Head of caudate nucleus (tissue), 42 donors: ENCODE results near the gene AIDA.
"Not testable (repeated sequence)": the region's sequence is repeated elsewhere in the genome, so short reads cannot be mapped to it uniquely, and the experiment has no call there.

ENCODE experiments used
- DNase-seq, 42 donors: peaks; one replicate each; pipeline versions ENCODE4 v3.0.0 to v3.0.0-alpha.2; 2020 to 2021; ENCODE audit warnings: mixed read lengths in 7 of 42
- intact Hi-C: fragments of 100-400 bp; cut with DNase I; formaldehyde crosslinking; loops from one replicate; pipeline ENCODE4 v1.15.0; 2022

Gene AIDA, protein sequence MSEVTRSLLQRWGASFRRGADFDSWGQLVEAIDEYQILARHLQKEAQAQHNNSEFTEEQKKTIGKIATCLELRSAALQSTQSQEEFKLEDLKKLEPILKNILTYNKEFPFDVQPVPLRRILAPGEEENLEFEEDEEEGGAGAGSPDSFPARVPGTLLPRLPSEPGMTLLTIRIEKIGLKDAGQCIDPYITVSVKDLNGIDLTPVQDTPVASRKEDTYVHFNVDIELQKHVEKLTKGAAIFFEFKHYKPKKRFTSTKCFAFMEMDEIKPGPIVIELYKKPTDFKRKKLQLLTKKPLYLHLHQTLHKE

DNA sequence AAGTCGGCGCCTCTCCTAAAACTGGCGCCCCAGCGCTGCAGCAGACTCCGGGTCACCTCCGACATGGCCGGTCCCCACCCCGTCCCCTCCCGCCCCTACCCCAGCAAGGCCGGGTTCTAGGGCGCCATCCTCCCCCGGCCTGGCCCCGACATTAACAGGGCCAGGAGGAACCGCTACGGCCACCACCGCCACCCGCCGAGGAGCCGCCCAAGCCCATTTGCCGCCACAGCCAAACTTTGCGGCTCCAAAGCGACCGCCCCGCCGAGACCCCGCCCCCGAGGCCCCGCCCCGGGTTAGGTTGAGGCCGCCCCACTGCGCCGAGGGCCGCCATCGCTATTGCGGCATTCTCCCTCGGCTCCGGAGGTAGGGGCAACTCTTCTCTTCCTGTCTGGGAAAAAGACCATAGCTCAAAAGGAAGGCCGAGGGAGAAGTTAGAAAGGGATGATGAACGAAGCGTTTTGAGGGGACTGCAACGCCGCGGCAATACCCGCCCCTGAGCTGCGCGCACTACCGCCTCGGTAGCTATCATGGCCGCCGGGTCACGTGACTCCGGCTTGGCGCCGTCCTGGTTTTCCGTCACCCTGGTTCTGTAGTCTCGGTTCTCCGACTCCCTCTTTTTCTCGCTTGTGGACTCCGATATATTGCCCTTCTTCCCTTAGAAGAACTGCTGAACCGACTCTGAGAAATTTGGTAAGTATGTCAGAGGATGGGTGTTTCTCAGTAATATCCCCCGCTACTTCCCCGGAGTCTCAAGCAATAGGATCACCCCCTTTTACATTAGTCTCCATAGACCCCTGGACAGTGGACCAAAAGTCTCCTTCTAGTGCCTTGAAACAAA, at the start of gene AIDA, which contains the start of gene BROX:
Gene AIDA, minus strand, starts transcription at position 239 of the 838 bp plus-strand sequence. Its CDS starts 174 bp downstream, at position 65.
Gene BROX, plus strand, starts transcription at position 312 of the 838 bp plus-strand sequence. CDS start 3,136 bp downstream, outside the sequence.
- peak; percentile 84 to 98 (median 96) for DNase-seq
- intact Hi-C loops, result loop anchor here (10.0 kb wide), 2 partner anchors 68 to 248 kb away; no protein-coding TSS in a partner anchor

DNA sequence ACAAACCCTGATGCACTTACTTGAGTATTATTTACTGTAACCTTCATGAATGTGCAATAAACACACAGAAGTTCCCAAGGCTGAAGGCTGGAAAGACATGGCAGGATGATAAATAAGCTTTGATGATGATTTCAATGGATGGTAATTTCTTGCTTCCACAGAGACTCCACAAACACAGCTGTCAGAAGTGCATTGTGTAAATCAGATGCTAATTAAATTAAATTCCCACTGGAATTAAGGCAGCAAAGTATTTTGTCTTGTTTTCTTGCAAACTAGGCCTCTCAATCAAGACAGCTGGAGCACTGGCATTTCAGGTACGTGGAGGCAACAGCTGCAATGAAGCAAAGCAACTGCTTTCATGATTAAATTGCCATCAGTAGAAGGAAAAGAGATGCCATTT, 48.8 kb upstream of the AIDA start:
- no peak for DNase-seq
- intact Hi-C loops, result no loop called here

DNA sequence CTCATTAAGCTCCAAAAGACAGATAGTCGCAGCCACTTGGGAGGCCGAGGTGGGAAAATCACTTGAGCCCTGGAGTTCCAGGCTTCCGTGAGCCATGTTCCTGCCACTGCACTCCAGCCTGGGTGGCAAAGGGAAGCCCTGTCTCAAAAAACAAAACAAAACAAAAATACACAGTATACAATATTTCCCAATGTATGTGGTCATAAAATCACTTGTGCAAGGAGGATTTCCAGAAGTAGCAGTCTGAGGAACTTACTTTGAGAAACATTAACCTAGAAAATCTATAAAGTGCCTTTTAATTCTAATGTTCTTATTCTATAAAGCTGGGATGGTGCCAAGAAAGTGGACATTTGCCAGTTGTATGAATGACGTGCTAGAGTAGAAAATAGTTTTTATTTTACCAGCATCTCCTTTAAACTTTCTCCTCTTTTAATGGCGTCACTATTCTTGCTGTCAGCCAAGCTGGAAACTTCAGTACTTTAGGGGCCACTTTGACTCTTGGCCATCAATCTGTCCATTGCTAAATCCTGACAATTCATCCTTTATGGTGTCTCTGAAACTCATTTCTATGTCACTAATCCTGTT, 47.3 kb upstream of the AIDA start:
- intact Hi-C loops, result no loop called here

DNA sequence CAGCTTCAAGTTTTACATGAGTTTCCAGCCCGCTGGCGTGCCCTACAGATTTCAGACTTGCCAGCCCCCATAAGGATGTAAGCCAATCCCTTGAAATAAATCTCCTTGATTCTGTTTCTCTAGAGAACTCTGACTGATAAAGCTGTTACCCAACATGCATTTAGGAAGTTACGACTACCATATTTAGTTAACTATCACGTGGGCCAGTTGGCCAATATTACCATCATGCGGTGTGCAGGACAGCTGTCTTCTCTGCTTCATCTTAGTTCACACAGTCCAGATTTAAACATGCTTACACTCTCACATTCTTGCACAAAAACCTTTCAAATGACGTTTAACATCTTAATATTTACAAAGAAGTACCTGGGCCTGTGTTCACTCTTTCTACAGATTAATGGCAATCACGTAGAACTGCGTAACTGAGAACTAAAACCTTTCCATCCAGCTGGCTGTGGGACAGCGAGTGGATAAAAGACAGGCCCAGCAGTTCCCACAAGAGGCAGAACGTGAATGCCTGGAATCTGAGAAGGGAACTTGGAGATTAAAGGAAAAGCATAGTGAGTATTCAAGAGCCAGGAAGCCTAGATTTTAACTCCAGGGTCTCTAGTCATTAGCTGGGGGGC, 45.5 kb upstream of the AIDA start:
- intact Hi-C loops, result no loop called here
- peak in 1 of 42 donors; percentile 29 for DNase-seq

More for the DNA sequence above, 47.3 kb upstream of the AIDA start:
- DNase-seq, result no peak

- intact Hi-C loops, result no loop called here
- peak in 28 of 42 donors; percentile 25 to 70 (median 45) for DNase-seq
Observed at GRCh38 chr1:222754366-222755139, 42.3 kb upstream of the AIDA start.

GRCh38 chr1:222751255-222751654, 39.0 kb upstream of the AIDA start:
- intact Hi-C loops, result no loop called here

DNA sequence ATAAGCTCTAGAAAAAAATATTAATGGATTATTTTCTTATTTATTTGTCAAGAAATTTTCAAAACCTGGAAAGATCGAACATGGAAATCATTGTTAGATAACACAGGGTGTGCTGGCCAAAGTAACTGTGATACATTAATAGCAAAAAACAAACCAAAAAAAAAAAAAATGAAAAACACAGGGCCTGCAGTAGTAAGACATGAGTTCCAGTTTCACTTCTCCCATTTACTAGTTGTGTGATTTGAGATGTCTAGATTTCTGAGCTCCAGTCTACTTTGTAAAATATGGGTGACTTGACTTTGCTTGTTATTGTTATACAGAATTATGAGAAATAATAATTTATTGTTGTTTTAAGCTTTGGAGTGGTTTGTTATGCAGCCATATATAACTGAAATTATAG, 38.4 kb upstream of the AIDA start:
- intact Hi-C loops, result no loop called here
- DNase-seq, result no peak

More at GRCh38 chr1:222751255-222751654, 39.0 kb upstream of the AIDA start:
- no peak for DNase-seq

DNA sequence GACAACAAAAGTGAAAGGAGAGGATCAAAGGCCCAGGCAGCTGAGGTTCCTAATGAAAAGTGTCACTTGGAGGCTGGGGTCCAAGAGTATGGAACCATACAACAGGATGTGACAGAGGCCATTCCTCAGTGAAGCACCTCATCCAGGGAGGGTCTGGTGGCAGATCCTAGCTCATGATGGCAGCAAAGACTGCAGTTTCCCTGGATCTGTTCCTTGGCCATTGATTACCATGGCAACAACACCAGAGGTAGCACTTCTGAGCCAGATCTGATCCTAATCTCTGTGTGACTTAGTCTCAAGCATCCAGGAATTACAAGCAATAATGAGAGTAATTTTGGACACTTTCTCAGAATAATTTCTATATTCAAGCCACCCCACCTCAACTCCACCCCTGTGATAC, 37.6 kb upstream of the AIDA start:
- intact Hi-C loops, result no loop called here
- no peak for DNase-seq

GRCh38 chr1:222741630-222742457, 29.6 kb upstream of the AIDA start:
- DNase-seq, intact Hi-C loops: not testable (repeated sequence)

- DNase-seq, result no peak
Observed at GRCh38 chr1:222739929-222740328, 27.6 kb upstream of the AIDA start.

DNA sequence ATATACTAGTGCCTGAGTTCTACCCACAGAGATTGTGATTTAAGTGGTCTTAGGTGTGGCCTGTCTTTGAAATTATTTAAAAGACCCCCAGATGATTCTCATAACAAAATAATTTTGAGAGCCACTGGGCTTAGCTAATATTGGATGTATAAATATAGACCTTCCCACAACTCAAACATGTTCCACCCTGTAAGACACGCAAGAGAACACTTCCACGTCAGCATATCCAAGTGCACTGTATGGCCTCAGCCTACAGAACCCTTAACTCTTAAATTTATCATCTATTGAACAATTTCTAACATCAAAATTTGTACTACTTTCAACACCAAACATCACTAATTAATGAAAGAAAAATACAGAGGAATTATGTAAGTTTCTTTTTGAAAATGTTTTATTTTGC, 27.2 kb upstream of the AIDA start:
- DNase-seq, result no peak
- intact Hi-C loops, result no loop called here

More at GRCh38 chr1:222739929-222740328, 27.6 kb upstream of the AIDA start:
- intact Hi-C loops, result no loop called here

- intact Hi-C loops, result no loop called here
- DNase-seq, result peak in 3 of 42 donors; percentile 10 to 27 (median 23)
Observed at GRCh38 chr1:222736972-222737371, 24.7 kb upstream of the AIDA start, which contains the start of gene FAM177B. FAM177B (plus strand) TSS chr1:222737202; CDS start chr1:222746546, 9,344 bp downstream.

DNA sequence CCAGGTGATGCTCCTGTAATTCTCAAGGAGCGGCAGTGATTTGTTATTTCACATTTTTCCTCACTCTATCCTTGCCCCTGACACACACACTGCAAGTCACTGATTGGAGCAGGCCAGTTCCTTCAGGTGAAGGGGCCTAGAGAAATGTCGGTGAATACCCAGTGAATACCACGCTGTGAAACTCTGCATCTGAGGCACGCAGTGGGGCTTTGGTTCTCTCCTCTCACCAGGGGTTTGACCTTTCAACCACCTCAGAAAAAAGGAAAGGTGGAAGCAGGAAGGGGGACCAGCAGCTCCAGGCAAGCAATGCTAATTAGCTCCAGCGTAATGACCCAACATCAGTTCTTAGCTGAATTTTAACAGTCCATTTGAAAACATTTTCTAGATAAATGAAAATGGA, 24.2 kb upstream of the AIDA start:
- intact Hi-C loops, result no loop called here
- DNase-seq, result no peak

DNA sequence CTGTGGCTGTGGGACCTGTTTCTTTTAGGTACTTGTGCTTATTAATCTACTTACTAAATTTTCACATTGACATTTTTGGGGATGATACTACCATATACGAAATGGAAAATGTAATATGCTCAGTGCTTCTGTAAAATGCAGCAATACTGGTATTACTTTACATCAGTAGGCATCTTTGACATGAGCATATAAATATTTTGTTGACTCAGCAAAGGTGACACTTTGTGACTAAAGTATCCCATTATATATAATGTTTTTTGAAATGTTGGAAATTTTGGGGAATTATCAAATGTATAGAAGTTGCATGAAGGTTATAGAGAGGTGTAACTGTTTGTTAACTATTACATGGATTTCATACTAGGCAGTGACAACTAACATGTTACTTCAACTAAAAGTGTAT, 22.4 kb upstream of the AIDA start:
- no peak for DNase-seq
- intact Hi-C loops, result no loop called here

DNA sequence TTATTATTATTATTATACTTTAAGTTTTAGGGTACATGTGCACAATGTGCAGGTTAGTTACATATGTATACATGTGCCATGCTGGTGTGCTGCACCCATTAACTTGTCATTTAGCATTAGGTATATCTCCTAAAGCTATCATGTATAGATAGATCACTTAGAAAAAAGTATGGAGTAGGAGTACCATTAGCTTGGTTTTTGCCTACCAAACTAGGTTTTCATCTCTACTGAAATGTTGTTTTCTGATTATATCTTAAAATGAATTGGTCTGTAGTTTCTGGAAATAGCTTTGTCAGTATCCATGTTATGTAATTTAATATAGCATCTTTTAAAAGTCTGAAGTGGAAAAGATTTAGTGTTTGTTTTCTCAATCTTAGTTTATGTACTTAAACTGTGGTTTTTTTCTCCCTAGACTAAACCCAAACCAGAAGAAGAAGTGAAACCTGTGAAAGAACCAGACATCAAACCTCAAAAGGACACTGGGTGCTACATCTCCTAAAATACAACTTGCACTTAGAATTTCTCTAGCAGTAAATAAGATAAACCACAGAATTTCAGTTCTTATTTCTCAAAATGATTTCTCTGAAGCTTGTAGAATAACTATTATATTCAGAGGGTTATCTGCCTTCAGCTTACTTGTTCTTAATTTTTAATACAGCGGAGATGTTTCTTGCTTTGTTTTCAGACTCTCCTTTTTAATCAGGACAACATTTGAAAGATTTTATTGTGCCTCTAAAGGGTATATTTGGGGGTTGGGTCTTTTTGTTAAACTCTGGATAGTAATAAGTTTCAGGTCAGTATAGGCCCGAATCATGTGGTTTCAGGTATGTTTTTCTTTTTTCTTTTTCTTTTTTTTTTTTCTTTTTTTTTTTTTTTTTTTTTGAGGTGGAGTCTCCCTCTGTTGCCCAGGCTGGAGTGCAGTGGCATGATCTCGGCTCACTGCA, 20.2 kb upstream of the AIDA start:
- intact Hi-C loops, result no loop called here
- no peak for DNase-seq

DNA sequence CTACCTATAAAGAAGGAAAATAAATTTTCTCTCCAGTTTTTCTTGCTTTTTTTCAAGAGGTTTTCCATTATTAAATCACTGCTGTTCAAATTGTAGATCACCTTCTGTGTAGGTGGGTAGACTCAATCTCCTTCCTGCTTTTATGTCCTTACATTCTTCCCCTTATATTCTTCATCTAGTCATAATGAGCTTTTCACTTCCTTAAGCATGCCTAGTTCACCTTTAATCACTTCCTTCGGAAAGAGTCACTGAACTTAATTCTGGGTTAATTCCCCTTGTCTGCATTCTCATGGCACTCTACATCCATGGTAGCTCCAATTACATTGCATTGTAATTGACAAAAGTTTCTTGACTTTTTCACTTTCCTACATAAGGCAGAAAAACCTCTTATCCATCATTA, 18.6 kb upstream of the AIDA start:
- intact Hi-C loops, result no loop called here
- DNase-seq, result no peak
